Suprapubic skin (tissue), 4 donors: ENCODE measurements around the gene GYS2. TPM values are rescaled to one million over a fixed set of nuclear protein-coding genes. Genes with fewer than 3 reads are reported as not detected.

ENCODE experiments used
- DNase-seq, 2 donors: peaks; one replicate each; pipeline ENCODE4 v3.0.0-alpha.2; 2019; ENCODE audit warnings: low spot score in 2 of 2
- H3K27ac ChIP-seq: fragments of 200-600 bp; sonication (generic); one replicate; pipeline ENCODE4 v1.5.1; 2019
- H3K27me3 ChIP-seq: fragments of 200-600 bp; sonication (generic); one replicate; pipeline ENCODE4 v1.5.1; 2019
- H3K36me3 ChIP-seq: fragments of 200-600 bp; sonication (generic); one replicate; pipeline ENCODE4 v1.5.1; 2019
- H3K4me1 ChIP-seq: fragments of 200-600 bp; sonication (generic); one replicate; pipeline ENCODE4 v1.5.1; 2019
- H3K4me3 ChIP-seq: fragments of 200-600 bp; sonication (generic); one replicate; pipeline ENCODE4 v1.5.1; 2019; ENCODE audit warnings: mild to moderate bottlenecking
- H3K9me3 ChIP-seq: fragments of 200-600 bp; sonication (generic); one replicate; pipeline ENCODE4 v1.5.1; 2019
- CTCF ChIP-seq, 2 donors: fragments of 200-600 bp in 1 of 2; fragments of 450-650 bp in 1 of 2; sonication (generic) in 1 of 2; IDR thresholded peaks; one replicate each; pipeline ENCODE4 v1.5.1; 2016 to 2019; ENCODE audit warnings: antibody characterized with exemption in 2 of 2, mild to moderate bottlenecking in 1 of 2, moderate library complexity in 1 of 2
- EP300 ChIP-seq: sonication (generic); formaldehyde crosslinking; IDR thresholded peaks from one replicate; pipeline ENCODE4 v1.6.1; 2017; ENCODE audit warnings: antibody characterized with exemption
- POLR2A ChIP-seq, 2 donors: fragments of 450-650 bp; IDR thresholded peaks; one replicate each; pipeline ENCODE4 v1.6.1; 2017; ENCODE audit warnings: antibody characterized with exemption in 2 of 2, mild to moderate bottlenecking in 2 of 2, moderate library complexity in 2 of 2
- POLR2AphosphoS5 ChIP-seq, 3 donors: sonication (generic); formaldehyde crosslinking; IDR thresholded peaks; one replicate each; pipeline ENCODE4 v1.6.1; 2017; ENCODE audit warnings: antibody characterized with exemption in 3 of 3
- WGBS: methylation state at CpG from one replicate; pipeline ENCODE4 v1.1.5; 2018; 5-methylcytosine and 5-hydroxymethylcytosine counted together
- total RNA-seq, 4 donors: library from RNA; depleted of rRNA; stranded (reverse); fragments of >200 nt; gene quantifications; one replicate each; pipeline ENCODE4 v1.1.0, GENCODE V29; 2016

The GYS2 gene
- total RNA-seq, 4 donors from 2014 or later, result 0.32 TPM; not detected in 3

- no peak overlapping the region for H3K4me3 ChIP-seq
- TF ChIP-seq CTCF (IDR thresholded peaks at IDR 0.05) (no peak), EP300 (no peak), POLR2AphosphoS5 (IDR thresholded peaks at IDR 0.05) (no peak), POLR2A (IDR thresholded peaks at IDR 0.05) (no peak)
These were observed 28.2 kb downstream of the GYS2 start for GRCh38 chr12:21576431-21576830.

GRCh38 chr12:21573733-21574358 is 30.8 kb downstream of the GYS2 start:
- TF ChIP-seq POLR2AphosphoS5 (IDR thresholded peaks at IDR 0.05) (no peak), EP300 (no peak), CTCF (IDR thresholded peaks at IDR 0.05) (no peak), POLR2A (IDR thresholded peaks at IDR 0.05) (no peak)
- Histone ChIP-seq H3K27ac (no peak overlapping the region), H3K9me3 (no peaks in the 10 kb centered on the region), H3K36me3 (no peaks in the 10 kb centered on the region), H3K4me1 (no peaks in the 10 kb centered on the region), H3K27me3 (no peaks in the 10 kb centered on the region), H3K4me3 (no peak overlapping the region)
- no peak for DNase-seq
- 85% methylated on average over 4 of the region's 4 CpGs for WGBS

More at GRCh38 chr12:21576431-21576830, 28.2 kb downstream of the GYS2 start:
- Histone ChIP-seq H3K36me3 (no peaks in the 10 kb centered on the region), H3K27me3 (no peaks in the 10 kb centered on the region), H3K9me3 (no peaks in the 10 kb centered on the region), H3K4me1 (no peaks in the 10 kb centered on the region), H3K27ac (no peak overlapping the region)
- 76% methylated on average over 2 of the region's 2 CpGs for WGBS
- DNase-seq, result no peak

- H3K4me3 ChIP-seq, result no peak overlapping the region
- H3K4me1 ChIP-seq, result no peaks in the 10 kb centered on the region
- H3K9me3 ChIP-seq, result no peaks in the 10 kb centered on the region
- WGBS, result 81% methylated on average over 5 of the region's 5 CpGs
- no peak for DNase-seq
- no peaks in the 10 kb centered on the region for H3K27me3 ChIP-seq
- H3K36me3 ChIP-seq, result no peaks in the 10 kb centered on the region
- H3K27ac ChIP-seq, result no peak overlapping the region
- TF ChIP-seq CTCF (IDR thresholded peaks at IDR 0.05) (no peak), POLR2A (IDR thresholded peaks at IDR 0.05) (no peak), POLR2AphosphoS5 (IDR thresholded peaks at IDR 0.05) (no peak), EP300 (no peak)
These were observed 33.6 kb downstream of the GYS2 start for GRCh38 chr12:21571046-21571445.

GRCh38 chr12:21568115-21568514 is 36.5 kb downstream of the GYS2 start:
- H3K9me3 ChIP-seq, result no peaks in the 10 kb centered on the region
- H3K4me3 ChIP-seq, result no peak overlapping the region
- WGBS, result 88% methylated on average over 4 of the region's 4 CpGs
- no peak overlapping the region for H3K27ac ChIP-seq
- DNase-seq, result no peak
- TF ChIP-seq POLR2AphosphoS5 (IDR thresholded peaks at IDR 0.05) (no peak), POLR2A (IDR thresholded peaks at IDR 0.05) (no peak), EP300 (no peak), CTCF (IDR thresholded peaks at IDR 0.05) (no peak)
- no peaks in the 10 kb centered on the region for H3K4me1 ChIP-seq
- no peaks in the 10 kb centered on the region for H3K36me3 ChIP-seq
- H3K27me3 ChIP-seq, result no peaks in the 10 kb centered on the region

GRCh38 chr12:21566907-21567394 is 37.7 kb downstream of the GYS2 start:
- Histone ChIP-seq H3K9me3 (no peaks in the 10 kb centered on the region), H3K27me3 (no peaks in the 10 kb centered on the region), H3K4me3 (no peak overlapping the region), H3K36me3 (no peaks in the 10 kb centered on the region), H3K4me1 (no peaks in the 10 kb centered on the region), H3K27ac (no peak overlapping the region)
- WGBS, result 77% methylated on average over 3 of the region's 3 CpGs
- TF ChIP-seq POLR2A (IDR thresholded peaks at IDR 0.05) (no peak), CTCF (IDR thresholded peaks at IDR 0.05) (no peak), EP300 (no peak), POLR2AphosphoS5 (IDR thresholded peaks at IDR 0.05) (no peak)
- DNase-seq, result no peak
